ENCODE measurements around the gene PKP1.

Gene PKP1

GRCh38 chr1:201357636-201358348, 74.5 kb downstream of the PKP1 start:
- ATAC-seq (ENCODE audit: insufficient read depth, low read depth) (no peak), DNase-seq (no peak)
- Histone ChIP-seq H3K9me3 (ENCODE audit: insufficient read depth, low read length, severe bottlenecking) (no peaks in the 10 kb centered on the region), H4K20me1 (ENCODE audit: insufficient read depth, low read length) (no peaks in the 10 kb centered on the region), H3K4me1 (ENCODE audit: insufficient read depth, low read length) (no peaks in the 10 kb centered on the region), H3K27me3 (ENCODE audit: insufficient read depth, low read length, poor library complexity) (no peaks in the 10 kb centered on the region), H3K4me2 (ENCODE audit: insufficient read depth, low read length) (no peak overlapping the region), H3K4me3 (ENCODE audit: low read depth in 1 of 2, low read length in 2 of 2) (no peak overlapping the region), H3K27ac (ENCODE audit: low read length) (no peak overlapping the region), H2AFZ (ENCODE audit: low read depth, low read length) (no peak overlapping the region), H3K9ac (ENCODE audit: low read depth, low read length) (no peak overlapping the region), H3K79me2 (ENCODE audit: insufficient read depth, low read length) (no peaks in the 10 kb centered on the region), H3K36me3 (ENCODE audit: insufficient read depth, low read length) (no peaks in the 10 kb centered on the region)
- TF ChIP-seq EZH2 (IDR thresholded peaks at IDR 0.05; ENCODE audit: borderline replicate concordance, low read depth, low read length, severe bottlenecking) (no peak), CTCF (IDR thresholded peaks at IDR 0.05; ENCODE audit: borderline replicate concordance, extremely low read depth, low read length, poor library complexity, severe bottlenecking) (no peak)

GRCh38 chr1:201358596-201358995, 75.3 kb downstream of the PKP1 start:
- no peaks in the 10 kb centered on the region for H3K9me3 ChIP-seq (ENCODE audit: insufficient read depth, low read length, severe bottlenecking)
- H3K4me3 ChIP-seq (ENCODE audit: low read depth in 1 of 2, low read length in 2 of 2) = no peak overlapping the region
- H2AFZ ChIP-seq (ENCODE audit: low read depth, low read length) = no peak overlapping the region
- ATAC-seq (ENCODE audit: insufficient read depth, low read depth) = no peak
- no peaks in the 10 kb centered on the region for H3K79me2 ChIP-seq (ENCODE audit: insufficient read depth, low read length)
- H3K27ac ChIP-seq (ENCODE audit: low read length) = no peak overlapping the region
- no peaks in the 10 kb centered on the region for H3K4me1 ChIP-seq (ENCODE audit: insufficient read depth, low read length)
- no peaks in the 10 kb centered on the region for H3K27me3 ChIP-seq (ENCODE audit: insufficient read depth, low read length, poor library complexity)
- no peak for DNase-seq
- no peaks in the 10 kb centered on the region for H3K36me3 ChIP-seq (ENCODE audit: insufficient read depth, low read length)
- TF ChIP-seq CTCF (IDR thresholded peaks at IDR 0.05; ENCODE audit: borderline replicate concordance, extremely low read depth, low read length, poor library complexity, severe bottlenecking) (no peak), EZH2 (IDR thresholded peaks at IDR 0.05; ENCODE audit: borderline replicate concordance, low read depth, low read length, severe bottlenecking) (no peak)
- H3K4me2 ChIP-seq (ENCODE audit: insufficient read depth, low read length) = no peak overlapping the region
- no peaks in the 10 kb centered on the region for H4K20me1 ChIP-seq (ENCODE audit: insufficient read depth, low read length)
- H3K9ac ChIP-seq (ENCODE audit: low read depth, low read length) = no peak overlapping the region

GRCh38 chr1:201359031-201359872, 75.9 kb downstream of the PKP1 start:
- no peaks in the 10 kb centered on the region for H3K79me2 ChIP-seq (ENCODE audit: insufficient read depth, low read length)
- no peaks in the 10 kb centered on the region for H3K9me3 ChIP-seq (ENCODE audit: insufficient read depth, low read length, severe bottlenecking)
- no peaks in the 10 kb centered on the region for H3K27me3 ChIP-seq (ENCODE audit: insufficient read depth, low read length, poor library complexity)
- H2AFZ ChIP-seq (ENCODE audit: low read depth, low read length) = no peak overlapping the region
- no peak overlapping the region for H3K9ac ChIP-seq (ENCODE audit: low read depth, low read length)
- DNase-seq (no peak), ATAC-seq (ENCODE audit: insufficient read depth, low read depth) (no peak)
- H3K27ac ChIP-seq (ENCODE audit: low read length) = no peak overlapping the region
- TF ChIP-seq CTCF (IDR thresholded peaks at IDR 0.05; ENCODE audit: borderline replicate concordance, extremely low read depth, low read length, poor library complexity, severe bottlenecking) = no peak
- TF ChIP-seq EZH2 (IDR thresholded peaks at IDR 0.05; ENCODE audit: borderline replicate concordance, low read depth, low read length, severe bottlenecking) = no peak
- H3K4me1 ChIP-seq (ENCODE audit: insufficient read depth, low read length) = no peaks in the 10 kb centered on the region
- no peaks in the 10 kb centered on the region for H4K20me1 ChIP-seq (ENCODE audit: insufficient read depth, low read length)
- no peak overlapping the region for H3K4me3 ChIP-seq (ENCODE audit: low read depth in 1 of 2, low read length in 2 of 2)
- no peak overlapping the region for H3K4me2 ChIP-seq (ENCODE audit: insufficient read depth, low read length)
- no peaks in the 10 kb centered on the region for H3K36me3 ChIP-seq (ENCODE audit: insufficient read depth, low read length)

All from DND-41 (cell line).